Lower leg skin (tissue), 3 donors: ENCODE measurements around the gene FAM9A.
"Not testable (repeated sequence)": the region's sequence is repeated elsewhere in the genome, so short reads cannot be mapped to it uniquely, and the experiment has no call there.

Source experiments
- CTCF ChIP-seq, 3 donors: fragments of 450-650 bp; IDR thresholded peaks; one replicate each; pipeline ENCODE4 v1.5.1; 2016; ENCODE audit warnings: antibody characterized with exemption in 3 of 3, mild to moderate bottlenecking in 3 of 3, moderate library complexity in 2 of 3
- POLR2A ChIP-seq, 2 donors: fragments of 450-650 bp; IDR thresholded peaks; one replicate each; pipeline ENCODE4 v1.6.1; 2016 to 2017; ENCODE audit warnings: antibody characterized with exemption in 2 of 2, mild to moderate bottlenecking in 1 of 2, moderate library complexity in 1 of 2

- not testable (repeated sequence) for TF ChIP-seq CTCF, POLR2A (IDR thresholded peaks at IDR 0.05)
These were observed 1.9 kb downstream of the FAM9A start for GRCh38 chrX:8799281-8799680.
